ENCODE data around the gene IRAK4.
"Not testable (repeated sequence)": the region's sequence is repeated elsewhere in the genome, so short reads cannot be mapped to it uniquely, and the experiment has no call there.

The IRAK4 gene

DNA sequence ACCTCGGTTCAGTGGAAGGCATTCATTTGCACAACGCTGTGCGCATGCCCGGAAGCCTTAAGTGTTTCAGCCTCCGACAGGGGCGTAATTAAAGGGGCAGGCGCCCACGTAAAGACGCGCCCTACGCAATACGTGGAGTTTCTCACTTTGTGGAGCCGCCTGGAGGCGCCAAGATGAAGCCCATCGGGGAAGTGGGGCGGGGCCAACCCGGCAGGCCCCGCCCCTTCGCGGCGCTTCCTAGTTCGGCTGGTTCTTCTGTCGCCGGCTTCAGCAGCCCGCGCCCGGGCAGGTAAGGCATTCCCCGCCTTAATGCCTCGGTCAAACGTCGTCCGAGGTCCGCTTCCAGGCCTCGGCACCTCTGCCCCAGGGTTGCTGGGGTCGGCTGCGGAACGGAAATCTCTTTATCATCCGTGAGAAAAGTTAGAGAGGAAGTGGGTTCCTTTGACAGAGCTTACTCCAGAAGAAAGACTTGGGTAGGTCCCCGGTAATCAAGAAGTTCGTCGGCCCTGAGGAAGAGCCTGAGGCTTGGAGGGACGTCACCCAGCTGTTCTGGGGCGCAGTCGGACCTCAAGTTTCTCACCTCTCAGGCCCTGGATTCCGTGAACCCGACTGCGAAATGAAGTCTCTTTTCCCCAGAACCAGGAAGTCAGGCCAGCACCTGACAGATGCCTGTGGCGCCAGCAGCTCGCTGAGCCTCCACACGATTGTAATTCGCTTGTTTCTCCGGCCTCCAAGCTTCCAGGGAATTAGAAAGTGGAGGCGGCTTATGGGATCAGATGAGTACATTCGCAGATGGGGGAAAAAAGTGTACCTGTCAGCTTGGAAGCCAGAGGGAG, at the start of gene IRAK4, which contains the start of gene PUS7L:
Gene IRAK4 (plus strand): TSS at position 224 of the 836 bp plus-strand sequence. CDS start 9,161 bp downstream, outside the sequence.
Gene PUS7L (minus strand): TSS at position 63 of the 836 bp plus-strand sequence. CDS start 3,545 bp downstream, outside the sequence.
- DNase-seq, result peak; percentile 98

DNA sequence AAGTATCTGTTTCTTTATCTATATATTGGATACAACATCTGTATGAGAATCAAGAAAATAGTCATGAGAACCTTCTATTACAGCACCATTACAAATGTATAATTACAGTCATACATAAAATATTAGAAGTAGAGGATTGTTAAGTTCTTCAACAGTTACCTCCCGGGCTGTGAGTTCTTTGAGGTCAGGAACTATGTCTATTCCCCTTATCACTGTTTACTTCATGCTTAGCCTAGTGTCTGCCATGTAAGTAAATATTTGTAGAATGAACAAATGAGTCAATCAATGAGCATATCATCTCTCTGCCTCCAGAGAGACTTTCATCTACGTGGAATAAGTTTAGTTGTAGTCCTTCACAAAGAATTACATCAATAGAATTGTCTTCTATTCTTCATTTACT, 47.4 kb upstream of the IRAK4 start:
- no peak for DNase-seq

DNA sequence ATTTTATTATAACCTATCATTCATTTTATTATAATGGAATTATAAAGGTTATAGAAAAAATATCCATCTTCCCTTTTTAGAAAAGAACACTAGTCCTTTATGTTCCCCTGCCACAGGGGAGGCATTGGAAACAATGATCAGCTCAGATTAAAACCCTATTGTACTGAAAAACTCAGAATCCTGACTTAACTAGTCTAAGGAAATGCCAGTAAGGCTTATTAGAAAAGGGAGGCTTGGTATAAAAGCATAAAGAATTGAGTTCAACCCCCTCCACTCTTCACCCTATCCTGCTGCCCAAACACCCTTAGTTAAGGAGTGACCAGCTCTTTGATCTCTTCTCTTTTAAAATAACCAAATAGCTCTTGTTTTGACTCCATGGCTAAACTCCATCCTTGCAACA, 36.1 kb upstream of the IRAK4 start:
- DNase-seq, result no peak

GRCh38 chr12:43723134-43723533, 35.6 kb upstream of the IRAK4 start:
- no peak for DNase-seq

- DNase-seq, result no peak
Observed at GRCh38 chr12:43728117-43728516, 30.6 kb upstream of the IRAK4 start.

- DNase-seq, result no peak
Observed at GRCh38 chr12:43728698-43729097, 30.1 kb upstream of the IRAK4 start.

DNA sequence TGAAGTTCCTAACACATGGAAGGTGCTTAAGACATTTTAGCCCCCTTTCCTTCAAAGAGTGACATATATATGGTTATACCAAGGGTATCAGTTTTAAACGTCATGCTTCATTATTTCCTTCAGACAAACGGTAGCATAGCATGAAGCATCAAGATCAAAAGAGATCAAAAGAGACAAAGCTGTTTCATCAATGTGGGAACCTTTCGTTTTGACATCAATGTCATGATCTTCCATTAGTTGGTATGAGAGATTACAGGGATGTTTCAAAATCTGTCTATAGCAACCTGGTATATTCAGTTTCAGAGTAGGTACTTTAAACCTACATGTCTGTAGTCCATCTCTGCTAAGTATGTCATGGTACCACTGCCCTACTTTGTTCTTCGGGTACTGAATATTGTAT, 28.5 kb upstream of the IRAK4 start:
- no peak for DNase-seq

- DNase-seq, result no peak
Observed at GRCh38 chr12:43733687-43734086, 25.1 kb upstream of the IRAK4 start.

GRCh38 chr12:43736927-43737440, 21.8 kb upstream of the IRAK4 start:
- no peak for DNase-seq

DNA sequence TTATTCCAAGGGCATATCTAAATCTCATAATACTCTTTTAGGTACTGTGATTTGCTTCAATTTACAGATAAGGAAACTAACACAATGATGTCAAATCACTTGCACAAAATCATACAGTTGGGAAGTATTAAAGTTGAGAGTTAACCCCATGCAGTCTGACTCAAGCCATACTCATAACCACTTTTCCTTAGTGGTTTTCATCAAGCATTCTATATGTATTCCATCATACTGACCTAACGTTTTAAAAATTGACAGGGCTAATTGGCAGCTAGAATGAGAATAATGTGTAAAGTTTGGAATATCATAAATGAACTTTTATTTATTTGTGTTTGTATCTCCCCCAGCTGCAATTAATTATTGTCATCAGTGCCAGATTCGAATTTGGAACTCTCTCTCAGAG, 21.1 kb upstream of the IRAK4 start:
- no peak for DNase-seq

- DNase-seq, result no peak
Observed at GRCh38 chr12:43740511-43741100, 18.1 kb upstream of the IRAK4 start.

DNA sequence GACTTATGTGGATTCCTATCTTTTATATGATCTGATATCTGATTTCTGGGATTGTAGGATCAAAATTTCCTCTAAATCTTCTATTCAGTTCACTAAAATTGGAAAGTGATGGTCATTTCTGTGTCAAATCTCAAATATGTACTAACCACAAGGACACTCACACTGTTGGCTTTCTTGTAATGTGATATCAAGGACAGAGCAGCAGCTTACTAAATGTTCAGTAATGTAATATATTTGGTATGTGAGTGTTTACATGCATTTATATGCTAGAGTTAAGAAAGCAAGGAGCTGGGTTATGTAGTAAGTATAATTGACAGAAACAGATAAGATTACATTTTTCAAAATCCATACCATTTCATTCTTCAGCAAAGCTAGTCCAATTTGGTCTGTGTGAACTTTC, 16.6 kb upstream of the IRAK4 start:
- no peak for DNase-seq

DNA sequence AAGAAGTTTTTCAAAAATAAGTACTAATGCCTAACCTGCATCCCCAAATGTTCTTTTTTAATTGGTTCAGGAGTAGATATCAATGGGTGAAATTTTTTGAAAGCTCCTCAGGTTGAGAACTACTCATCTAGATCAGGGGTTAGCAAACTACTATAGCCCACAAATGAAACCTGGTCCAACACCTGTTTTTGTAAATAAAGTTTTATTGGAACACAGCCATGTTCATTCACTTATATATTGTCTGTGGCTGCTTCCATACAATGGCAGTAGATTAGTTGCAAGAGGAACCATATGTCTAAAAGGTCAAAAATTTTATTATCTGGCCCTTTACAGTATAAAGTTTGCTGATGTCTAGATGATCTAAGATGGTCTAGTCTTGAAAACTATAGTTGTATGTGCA, 13.9 kb upstream of the IRAK4 start:
- no peak for DNase-seq

- DNase-seq, result no peak
Observed at GRCh38 chr12:43749016-43749415, 9.7 kb upstream of the IRAK4 start.

DNA sequence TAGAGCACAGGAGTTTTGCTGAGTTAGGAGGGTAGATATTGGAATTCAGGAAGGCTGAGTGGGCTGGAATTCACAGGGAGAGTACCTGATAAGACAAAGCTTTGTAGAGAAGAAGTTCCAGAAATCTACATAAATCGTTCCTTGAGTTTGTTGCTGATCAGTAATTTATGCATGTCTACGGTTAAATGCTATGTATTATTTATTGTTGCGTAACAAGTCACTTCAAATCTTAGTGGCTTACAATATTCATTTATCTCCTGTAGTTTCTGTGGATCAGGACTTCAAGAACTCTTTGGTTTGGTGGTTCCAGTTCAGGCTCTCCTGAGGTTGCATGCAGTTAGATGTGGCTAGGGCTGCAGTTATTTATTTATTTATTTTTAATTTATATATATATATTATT, 7.9 kb upstream of the IRAK4 start:
- no peak for DNase-seq

- DNase-seq, result not testable (repeated sequence)
Observed at GRCh38 chr12:43751360-43751759, 7.4 kb upstream of the IRAK4 start.

DNA sequence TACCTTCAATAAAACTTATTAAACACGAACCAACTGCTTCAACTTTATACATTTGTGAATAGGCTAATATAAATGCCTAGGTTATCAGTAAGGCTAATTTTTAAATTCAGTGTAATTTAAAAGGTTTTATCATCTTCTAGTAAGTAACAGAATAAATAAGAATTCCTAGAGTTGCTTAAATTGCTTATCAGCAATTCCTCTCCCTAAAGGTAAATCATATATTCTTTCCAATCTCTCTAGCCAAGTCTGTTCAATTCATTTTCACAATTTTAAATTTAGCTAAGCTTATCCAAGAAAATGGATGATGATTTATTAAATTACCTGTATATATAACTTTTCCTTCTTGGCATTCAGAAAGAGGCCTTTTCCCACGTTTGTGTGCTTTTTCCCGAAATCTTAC, 4.7 kb upstream of the IRAK4 start:
- no peak for DNase-seq

- no peak for DNase-seq
Observed at GRCh38 chr12:43758247-43758727, 464 bp upstream of the IRAK4 start.

DNA sequence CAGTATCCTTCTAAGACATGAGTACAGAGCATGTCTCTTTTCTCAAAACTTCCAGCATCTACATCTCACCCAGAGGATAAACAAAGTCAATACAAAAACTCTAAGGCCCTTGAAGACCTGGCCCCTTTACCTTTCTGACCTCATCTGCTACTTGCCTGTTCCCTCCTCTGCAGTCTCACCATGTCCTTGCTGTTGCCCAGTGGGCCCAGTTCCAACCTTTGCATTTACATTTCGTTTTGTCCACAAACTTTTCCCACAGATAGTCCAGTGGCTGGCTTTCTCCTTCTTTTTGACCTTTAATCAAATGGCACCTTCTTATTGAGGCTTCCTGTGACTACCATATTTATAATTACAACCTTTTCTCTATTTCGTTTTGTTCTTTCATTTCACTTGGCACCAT, 1.6 kb downstream of the IRAK4 start:
- no peak for DNase-seq

DNA sequence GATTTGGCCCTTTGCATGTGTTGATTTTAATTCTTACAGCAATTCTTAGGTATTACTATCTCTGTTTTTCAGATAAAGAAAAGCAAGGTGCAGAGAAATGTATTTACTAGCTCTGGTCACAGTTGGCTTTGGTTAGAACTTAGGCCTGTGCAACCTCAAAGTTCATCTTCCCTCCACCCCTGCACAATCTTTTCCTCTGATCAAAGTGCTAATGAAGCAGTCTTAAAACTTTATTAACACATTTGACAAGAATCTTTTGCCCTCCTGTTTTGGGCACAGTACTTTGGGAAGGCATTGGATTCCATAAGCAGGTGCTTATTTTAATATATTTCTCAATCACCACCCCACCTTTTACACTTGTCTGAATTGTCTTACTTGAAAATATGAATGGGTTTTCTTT, 2.7 kb downstream of the IRAK4 start:
- DNase-seq, result no peak

GRCh38 chr12:43762596-43762995, 3.8 kb downstream of the IRAK4 start:
- no peak for DNase-seq

DNA sequence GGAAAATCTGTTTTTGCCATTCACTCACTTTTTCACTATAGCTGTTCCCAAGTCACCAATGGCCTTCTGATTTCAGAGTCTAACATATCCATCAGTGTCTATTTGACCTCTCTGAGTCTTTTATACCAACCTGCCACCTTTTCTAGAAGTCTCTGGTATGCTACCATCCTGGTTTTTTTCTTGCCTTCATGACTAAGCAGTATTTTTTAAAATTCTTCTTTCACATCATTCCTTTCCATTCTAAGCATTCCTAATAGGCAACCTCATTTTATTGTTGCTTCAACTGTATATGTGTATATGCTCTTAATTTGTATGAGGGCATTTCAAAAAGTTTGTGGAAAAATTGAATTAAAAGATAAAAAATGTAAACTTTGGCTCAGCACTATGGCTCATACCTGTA, 5.0 kb downstream of the IRAK4 start:
- DNase-seq, result no peak

DNA sequence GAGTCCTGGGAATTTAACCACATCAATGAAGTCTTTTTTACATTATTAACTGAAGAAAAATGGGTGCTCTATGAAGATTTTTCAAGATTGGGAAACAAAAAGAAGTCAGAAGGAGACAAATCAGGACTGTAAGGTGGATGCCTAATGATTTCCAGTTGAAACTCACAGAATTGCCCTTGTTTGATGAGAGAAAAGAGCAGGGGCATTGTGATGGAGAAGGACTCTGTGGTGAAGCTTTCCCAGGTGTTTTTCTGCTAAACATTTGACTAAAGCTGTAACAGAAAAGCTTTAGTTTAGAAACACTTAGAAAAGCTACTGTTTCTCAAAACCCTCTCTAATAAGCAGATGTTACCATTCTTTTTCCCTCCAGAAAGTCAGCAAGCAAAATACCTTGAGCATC, 5.8 kb downstream of the IRAK4 start:
- DNase-seq, result no peak

DNA sequence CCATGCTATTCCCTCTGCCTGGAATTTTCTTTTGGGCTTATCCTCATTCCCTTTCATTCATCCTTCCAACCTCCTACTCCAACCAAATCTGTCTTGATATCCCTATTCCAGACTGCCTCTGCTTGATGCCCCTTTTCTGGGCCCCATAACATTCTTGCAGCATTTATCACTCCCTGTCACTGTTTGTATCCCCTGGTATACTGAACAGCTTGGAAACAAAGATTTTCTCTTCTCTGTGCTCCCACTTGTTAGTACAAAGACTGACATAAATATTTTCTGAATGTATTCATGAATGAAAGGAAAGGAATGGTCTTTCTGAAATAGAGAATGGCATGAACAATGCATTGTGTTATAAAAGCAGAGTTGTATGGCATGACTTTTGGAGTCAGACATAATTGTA, 7.5 kb downstream of the IRAK4 start:
- DNase-seq, result no peak

Measured in NCI-H2029 (cell line).